ENCODE measurements around the gene PRKCG.

Gene PRKCG

DNA sequence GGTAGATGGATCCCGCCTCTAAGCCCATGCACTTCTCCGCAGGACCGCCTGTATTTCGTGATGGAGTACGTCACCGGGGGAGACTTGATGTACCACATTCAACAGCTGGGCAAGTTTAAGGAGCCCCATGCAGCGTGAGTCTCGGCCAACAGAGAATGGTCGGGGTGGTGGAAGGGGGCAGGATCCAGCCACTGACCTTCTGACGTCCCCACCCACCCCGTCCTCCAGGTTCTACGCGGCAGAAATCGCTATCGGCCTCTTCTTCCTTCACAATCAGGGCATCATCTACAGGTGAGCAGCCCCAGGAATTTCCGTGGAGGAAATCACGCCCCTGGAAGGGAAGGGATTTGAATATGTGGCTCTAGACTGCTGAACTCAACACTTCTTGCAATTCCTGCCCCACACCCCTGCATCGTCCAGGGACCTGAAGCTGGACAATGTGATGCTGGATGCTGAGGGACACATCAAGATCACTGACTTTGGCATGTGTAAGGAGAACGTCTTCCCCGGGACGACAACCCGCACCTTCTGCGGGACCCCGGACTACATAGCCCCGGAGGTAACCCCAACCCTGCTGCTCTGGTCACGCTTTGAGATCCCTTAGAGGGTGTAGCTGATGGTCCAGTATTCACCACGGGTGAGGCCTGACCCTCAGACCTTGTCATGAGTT is 18.3 kb downstream of the PRKCG start:
- DNase-seq: no peak

DNA sequence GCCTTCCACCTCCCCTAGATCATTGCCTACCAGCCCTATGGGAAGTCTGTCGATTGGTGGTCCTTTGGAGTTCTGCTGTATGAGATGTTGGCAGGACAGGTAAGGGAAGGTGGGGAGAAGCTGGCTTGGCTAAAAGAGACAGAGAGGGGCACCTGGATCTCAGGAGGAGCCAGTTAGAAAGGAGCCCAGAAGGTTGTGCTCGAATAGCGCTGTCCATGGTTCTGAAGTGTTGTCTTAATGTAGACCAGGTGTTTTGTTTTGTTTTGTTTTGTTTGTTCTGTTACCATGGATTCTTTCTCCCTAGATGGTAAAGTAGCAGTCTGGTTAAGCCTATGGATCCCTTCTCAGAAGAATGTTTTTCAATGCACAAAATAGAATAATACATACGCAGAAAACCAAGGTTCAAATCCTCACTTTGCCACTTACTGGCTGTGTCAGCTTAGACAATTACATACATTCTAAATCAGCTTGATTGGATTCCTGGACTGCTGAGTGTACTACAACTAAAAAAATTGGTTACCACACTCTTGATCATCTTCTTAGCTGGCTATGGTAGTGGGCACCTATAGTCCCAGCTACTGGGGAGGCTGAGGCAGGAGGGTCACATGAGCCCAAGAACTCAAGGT is 21.2 kb downstream of the PRKCG start:
- DNase-seq: peak in 1 of 2 donors; percentile 42

DNA sequence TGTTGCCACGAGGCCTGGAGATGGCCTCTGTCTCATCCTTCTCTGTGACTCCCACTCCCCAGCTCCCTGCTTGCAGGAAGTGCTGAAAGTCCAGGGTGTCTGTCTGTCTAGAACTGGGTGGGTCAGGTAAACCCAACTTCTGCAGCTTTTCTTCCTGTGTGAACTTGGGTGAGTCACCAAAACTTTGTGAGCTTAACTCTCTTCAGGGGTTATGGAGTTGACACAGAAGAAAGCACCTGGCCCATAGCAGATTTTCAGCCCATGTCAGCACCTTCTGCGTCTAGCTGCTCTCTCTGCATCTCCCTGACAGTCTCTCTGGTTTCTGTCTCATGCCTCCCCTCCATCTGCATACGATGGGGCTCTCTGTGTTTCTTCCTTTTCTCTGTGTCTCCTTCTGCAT is 22.9 kb downstream of the PRKCG start:
- no peak for DNase-seq

DNA sequence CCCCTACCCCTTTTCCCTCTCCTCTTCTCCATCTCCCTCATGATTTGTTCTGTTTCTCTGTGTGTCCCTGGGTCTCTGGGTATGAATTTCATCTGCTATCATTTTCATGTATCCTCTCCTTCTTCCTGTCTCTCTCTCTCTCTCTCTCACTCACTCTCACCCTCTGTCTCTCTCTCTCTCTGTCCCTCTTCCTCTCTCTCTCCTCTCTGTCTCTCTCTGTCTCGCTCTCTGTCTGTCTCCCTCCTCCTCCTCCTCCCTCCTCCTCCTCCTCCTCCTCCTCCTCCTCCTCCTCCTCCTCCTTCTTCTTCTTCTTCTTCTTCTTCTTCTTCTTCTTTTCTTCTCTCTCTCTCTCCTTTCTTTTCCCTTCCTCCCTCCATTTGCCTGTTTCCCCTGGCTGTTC is 23.8 kb downstream of the PRKCG start:
- DNase-seq: no peak

DNA sequence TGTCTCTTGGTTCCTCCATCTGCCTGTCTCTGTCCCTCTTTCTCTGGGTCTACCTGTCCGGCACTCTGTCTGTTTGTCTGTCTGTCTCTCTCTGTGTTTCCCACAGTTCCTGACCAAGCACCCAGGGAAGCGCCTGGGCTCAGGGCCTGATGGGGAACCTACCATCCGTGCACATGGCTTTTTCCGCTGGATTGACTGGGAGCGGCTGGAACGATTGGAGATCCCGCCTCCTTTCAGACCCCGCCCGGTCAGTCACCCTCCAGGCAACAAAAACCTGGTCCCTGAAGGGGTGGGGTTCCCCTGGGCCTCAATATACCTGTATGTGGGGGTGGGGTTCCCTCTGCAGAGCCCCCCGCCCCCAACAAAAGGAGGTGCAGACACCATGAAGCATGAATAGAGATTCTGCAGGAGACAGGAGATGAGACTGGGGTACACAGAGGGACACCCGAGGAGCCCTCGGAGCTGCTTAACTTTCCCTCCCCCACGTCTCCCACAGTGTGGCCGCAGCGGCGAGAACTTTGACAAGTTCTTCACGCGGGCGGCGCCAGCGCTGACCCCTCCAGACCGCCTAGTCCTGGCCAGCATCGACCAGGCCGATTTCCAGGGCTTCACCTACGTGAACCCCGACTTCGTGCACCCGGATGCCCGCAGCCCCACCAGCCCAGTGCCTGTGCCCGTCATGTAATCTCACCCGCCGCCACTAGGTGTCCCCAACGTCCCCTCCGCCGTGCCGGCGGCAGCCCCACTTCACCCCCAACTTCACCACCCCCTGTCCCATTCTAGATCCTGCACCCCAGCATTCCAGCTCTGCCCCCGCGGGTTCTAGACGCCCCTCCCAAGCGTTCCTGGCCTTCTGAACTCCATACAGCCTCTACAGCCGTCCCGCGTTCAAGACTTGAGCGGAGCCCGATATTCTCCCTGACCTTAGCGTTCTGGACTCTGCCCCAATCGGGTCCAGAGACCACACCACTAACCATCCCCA is 24.5 kb downstream of the PRKCG start:
- DNase-seq: peak; percentile 78 to 79

DNA sequence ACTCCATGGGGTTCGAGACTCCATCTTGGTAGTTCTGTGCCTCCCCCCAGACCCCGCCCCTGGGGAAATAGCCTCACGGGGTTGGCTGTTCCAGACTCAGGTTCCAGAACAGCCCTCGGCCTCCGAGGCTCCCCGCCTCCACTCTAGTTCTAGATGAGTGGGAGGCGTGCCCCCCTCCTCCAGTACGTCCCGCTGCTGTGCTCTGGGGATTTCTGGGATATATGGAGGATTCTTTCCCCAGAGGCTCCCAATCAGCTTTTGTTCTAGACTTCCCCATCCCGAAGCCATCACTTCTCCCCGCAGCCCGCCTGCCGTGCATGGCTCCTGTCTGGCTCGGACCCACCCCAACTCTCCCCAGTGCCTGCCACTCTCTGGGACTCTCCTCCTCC is 25.2 kb downstream of the PRKCG start:
- DNase-seq: no peak

DNA sequence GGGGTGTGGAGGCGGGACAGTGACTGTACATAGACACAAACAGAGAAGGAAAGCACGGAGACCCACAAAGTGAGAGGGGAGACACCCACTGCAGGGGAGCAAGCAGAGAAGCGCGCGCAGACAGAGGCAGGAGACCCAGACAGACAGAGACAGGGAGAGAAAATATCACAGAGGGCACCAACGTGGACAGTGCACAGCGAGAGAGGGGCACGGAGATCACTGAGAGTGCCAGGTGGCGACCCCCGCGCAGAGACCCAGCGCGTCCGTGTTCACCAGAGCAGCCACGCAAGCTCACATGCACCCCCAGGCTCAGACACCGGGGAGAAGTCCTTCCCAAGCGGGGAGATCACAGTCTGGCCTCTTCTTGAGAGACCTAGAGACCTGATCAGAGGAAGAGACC is 25.7 kb downstream of the PRKCG start:
- DNase-seq: no peak

DNA sequence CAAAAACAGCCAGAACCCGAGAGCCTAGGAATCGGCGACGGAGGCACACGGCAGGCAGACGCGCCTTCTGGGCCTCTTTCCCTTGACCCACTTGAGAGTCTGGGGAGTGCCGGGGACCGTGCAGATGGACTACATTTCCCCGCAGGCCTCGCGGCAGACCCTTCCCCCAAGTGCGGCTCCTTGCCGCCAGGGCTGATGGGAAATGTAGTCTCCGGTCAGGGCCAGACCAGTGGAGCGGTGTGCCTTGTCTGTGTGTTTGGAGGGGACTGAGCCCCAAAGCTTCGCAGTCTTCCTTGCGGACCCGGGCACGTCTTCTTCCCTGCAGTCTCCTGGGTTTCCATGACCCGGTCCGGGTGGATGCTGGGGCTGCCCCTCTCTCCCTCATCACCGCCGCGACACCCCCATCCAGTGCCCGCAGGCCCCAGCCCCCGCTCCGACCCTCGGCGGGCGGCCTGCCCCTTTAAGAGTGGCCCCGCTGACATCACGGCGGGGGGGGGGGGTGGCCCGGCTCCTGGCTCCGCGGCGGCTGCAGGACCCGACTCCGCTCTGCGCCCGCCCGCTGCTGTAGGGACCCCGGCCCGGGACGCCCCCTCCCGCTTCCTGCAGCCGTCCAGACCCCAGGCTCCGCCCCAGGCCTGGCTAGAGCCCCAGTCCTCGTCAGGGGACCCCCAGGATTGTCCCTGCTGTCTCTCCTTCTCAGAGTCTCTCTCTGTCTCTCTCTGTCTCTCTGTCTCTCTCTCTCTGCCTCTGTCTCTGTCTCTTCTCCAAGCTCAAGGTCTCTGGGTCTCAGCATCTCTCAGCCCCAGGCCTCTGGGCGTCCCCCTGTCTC is 26.3 kb downstream of the PRKCG start:
- peak; percentile 57 to 70 for DNase-seq

DNA sequence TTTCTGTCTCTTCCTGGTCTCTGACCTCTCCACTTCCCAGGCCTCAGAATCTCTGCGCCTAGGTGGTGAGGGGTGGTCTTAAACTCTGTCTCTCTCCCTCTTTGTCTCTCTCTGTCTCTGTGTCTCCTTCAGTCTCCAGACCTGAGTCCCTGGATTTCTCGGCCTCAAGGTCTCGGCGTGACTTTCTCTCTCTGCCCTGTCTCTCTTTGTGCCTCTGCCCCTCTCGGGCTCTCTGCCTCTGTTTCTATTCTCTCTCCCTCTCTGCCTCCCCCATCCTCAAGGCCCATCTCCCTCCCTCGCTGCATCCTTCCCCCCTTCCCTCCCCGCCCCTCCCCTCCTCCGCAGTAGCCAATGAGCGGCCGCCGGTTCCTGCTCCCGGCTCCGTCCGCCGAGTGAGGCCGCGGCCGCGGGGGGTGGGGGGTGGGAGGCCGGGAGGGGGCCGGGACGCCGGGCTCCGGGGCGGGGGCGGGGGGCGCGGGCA is 27.0 kb downstream of the PRKCG start, which contains the start of gene CACNG7:
CACNG7 (plus strand) TSS at position 344 of the 481 bp plus-strand sequence. CDS start 3,554 bp downstream, outside the sequence.
- no peak for DNase-seq

DNA sequence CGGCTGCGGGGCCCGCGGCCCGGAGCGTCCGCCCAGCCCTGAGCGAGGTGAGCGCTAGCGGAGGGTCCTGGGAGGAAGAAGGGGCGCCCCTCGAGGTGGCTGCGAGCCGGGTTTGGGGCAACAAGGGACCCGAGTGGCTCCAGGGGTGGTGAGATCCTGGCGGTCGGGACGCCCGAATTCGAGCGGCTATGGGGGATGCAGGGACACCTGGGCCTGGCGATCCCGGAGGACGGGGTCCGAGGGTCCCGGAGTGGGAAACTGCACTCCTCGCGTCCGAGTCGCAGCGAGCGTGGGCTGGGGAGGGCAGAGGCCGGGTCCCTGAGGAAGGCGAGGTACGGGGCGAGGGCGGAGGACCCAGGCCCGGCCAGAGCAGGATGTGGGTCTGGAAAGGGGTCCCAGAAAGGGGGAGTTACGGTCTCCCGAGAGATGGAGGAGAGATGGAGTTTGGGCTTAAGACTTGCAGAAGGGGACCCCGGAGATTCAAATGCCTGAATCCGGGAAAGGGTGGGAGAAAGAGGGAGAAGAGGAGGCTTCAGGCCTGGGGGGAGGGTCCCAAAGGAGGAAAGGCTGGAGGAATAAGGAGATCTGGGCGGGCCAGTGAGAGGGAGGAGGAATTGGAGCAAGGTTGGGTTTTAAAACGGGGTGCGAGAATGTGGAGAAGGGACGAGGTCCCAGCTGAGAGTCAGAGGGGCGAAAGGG is 27.6 kb downstream of the PRKCG start:
- DNase-seq: no peak

DNA sequence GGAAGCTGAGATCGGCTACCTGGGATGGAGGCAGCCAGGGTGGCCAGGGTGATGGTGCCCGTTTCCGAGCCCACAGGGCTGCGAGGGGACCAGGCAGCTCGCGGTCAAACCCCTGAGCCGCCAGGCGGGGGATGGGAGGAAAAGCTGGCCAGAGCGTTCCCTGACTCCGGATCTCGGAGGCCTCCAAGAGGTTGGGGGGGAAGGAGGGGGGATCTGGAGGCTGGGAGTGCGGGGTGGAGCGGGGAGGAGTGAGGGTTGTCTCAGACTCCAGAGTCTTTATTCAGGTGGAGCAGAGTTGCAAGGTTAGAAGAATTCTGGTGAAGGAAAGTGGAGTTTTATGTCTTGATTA is 28.1 kb downstream of the PRKCG start:
- no peak for DNase-seq

DNA sequence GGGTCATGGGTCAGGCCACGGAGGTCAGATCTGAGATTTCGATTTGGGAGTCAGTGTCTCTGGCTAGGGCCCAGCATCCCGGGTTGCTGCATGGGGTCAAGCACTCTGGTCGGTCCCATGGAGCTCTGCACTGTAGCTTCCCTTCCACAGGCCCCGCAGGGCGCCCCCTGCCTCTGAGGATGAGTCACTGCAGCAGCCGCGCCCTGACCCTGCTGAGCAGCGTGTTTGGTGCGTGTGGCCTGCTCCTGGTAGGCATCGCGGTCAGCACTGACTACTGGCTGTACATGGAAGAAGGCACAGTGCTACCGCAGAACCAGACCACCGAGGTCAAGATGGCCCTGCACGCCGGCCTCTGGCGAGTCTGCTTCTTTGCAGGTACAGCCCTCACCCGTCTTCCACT is 30.7 kb downstream of the PRKCG start:
- DNase-seq: peak in 1 of 2 donors; percentile 30

DNA sequence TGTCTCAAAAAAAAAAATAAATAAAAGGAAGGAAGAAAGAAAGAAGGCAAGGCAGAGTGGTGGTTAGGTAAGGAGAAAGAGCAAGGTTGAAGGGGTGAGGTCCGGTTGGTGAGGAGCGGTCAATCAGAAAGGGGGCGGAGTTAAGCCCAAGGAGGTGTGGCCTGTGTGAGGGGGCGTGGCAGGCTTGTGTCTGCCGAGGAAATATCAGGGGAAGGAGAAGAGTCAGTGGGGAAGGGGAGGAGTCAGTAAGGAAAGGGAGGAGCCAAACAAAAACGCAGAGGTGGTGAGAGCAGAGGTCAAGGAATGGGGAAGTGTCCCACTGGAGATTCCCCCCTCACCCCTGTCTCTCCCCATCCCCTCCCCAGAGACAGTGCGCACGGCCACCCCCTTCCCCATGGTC is 33.0 kb downstream of the PRKCG start:
- no peak for DNase-seq

DNA sequence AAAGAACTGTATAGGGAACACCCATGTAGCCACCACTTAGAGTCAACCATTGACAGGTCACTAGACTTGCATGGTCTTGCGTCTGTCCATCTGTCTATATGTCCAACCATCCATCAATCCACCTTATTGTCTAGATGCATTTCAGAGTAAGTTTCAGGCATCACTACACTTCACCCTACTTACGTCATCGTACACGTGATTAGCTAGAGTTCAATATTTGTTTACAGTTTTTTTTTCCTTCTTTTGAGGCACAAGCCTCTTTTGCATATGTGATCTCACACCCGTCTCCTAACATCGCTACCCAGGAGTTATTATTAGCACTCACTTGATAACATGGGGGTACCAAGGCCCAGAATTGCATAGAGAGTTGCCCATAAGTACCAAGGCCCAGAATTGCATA is 34.0 kb downstream of the PRKCG start:
- DNase-seq: no peak

DNA sequence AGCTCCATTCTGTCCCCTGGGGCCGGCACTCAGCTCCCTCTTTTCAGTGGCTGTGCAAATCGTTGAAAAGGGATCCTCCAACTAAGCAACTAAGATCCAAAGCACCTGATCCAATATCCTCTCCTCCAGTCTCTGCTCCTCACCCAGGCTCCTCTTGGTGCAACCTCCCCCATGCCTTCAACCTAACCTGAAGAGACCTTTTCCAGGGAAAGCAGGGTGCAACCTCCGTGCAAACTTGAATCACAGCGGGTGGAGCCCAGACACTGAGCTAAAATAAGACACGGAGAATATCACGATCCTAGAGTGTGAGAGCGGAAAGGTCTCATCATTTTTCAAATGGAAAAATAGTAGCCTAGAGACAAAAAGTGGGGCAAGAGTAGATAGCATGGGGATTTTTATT is 35.4 kb downstream of the PRKCG start:
- DNase-seq: no peak

DNA sequence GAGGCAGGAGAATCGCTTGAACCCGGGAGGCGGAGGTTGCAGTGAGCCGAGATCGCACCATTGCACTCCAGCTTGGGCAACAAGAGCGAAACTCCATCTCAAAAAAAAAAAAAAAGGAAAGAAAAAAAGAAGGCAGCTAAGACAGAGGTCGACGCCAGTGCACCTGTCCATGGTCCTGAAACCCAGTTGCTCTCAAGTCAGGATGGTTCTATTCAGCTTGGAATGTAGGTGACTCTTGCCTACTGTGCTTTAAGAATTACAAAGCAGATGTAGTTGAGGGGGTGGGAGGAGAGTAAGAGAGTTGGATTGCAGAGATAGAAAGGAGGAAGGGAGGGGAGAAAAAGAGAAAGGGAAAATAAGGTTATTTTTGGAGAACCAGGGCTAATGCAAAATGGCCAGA is 45.7 kb downstream of the PRKCG start:
- peak; percentile 35 to 38 for DNase-seq

DNA sequence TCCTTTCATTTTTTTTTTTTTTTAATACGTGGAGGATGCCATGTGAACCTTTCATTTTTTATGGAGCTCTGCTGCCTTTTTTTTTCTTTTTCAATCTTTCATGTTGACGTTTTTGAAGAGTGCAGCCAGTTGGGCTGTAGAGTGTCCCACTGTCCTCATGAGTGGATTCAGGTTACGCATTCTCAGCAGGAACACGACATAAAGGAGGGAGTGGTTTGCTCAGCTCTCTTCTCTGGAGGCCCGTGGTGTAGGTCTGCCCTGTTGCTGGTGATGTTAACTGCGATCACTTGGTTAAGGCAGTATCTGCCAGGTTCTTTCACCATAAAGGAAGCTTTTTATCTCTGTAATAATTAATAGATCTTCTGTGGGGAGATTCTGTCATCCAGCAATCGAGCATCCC is 54.0 kb downstream of the PRKCG start:
- no peak for DNase-seq

DNA sequence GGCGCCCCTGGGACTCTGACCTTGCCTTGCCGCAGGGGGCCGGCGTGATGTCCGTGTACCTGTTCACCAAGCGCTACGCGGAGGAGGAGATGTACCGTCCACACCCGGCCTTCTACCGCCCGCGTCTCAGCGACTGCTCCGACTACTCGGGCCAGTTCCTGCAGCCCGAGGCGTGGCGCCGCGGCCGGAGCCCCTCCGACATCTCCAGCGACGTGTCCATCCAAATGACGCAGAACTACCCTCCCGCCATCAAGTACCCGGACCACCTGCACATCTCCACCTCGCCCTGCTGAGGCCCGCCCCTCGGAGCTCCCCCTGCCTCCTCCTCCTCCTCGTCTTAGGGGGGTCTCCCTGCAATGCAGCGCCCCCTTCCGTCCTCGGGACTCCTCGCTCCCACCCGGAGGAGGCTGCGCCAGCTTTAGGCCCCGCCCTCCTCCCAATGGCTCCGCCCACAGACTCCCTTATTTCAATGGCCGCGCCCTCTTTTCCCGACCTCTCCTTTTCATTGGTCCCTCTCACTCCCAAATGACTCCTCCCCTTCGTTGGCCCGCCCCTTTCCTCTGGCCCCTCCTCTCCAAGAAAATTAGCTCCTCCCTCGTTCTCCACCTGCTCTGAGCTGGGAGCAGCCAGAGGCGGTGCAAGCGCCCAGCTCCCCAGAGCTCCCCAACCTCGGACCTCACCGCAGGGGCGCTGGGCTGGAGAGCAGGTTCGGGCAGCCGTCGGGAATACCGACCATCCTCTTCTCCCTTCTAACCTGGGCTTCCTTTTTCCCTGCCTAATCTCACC is 60.2 kb downstream of the PRKCG start:
- peak in 1 of 2 donors; percentile 28 for DNase-seq

DNA sequence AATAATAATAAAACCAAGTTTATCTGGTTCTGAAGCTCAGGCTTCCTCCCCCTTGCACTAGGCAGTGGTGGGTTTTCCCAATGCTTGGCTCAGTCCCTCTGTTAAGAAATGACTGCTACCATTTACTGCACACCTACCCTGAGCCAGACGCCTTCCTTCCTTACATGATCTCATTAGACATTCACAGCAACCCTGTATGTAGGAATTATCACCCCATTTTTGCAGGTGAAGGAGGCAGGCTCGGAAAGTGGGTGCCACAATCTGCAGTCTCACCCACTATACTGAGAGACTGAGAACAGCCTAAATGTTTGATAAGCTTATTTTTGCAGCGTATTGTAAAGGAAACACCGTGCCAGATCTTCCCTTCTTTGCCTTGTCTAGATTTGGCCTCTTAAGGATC is 62.4 kb downstream of the PRKCG start:
- no peak for DNase-seq

DNA sequence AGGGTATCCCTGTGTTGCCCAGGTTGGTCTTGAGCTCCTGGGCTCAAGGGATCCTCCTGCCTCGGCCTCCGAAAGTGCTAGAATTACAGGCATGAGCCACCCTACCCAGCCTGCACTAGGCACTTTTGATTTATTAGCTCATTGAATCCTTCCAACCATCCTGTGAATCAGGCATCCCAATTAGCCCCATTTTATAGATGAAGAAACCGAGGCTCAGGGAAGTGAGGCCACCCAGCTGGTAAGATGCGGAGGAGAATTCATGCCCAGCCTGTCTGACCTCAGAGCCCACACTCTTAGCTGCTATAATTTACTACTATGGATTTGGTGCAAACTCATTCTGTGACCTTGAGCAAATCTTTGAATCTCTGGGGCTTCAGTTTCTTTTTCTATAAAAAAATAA is 62.9 kb downstream of the PRKCG start:
- DNase-seq: no peak

DNA sequence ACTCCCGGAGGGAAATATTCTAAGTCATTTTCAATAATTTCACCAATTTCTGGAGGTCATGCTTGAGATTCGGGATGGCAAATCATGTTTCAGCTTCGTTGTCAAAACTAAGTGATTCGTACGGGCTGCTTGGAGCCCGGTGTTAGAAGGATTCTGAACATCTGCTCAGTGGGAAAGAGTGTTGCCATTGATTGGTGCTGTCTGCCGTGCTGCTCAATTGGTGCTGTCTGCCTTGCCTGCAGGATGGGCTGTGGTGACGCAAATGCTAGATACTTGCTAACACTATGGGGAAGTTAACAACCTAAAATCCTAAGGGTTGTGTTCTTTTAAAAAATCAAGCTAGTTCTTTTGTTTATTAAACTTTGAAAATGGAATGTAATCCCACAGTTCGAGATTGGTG is 63.4 kb downstream of the PRKCG start:
- no peak for DNase-seq

Data from stimulated activated CD4-positive, alpha-beta T cell treated with anti-CD3 and anti-CD28 coated beads, Interleukin-2, amount 100 ng/mL, for 24 hours (primary cell).